GM13976 (cell line): ENCODE results near the gene EPHB2.

ENCODE experiments used
- DNase-seq: peaks from one replicate; pipeline ENCODE4 v3.0.0; 2012; ENCODE audit warnings: low spot score
- CTCF ChIP-seq: IDR thresholded peaks from 2 replicates; pipeline ENCODE4 v1.5.1; 2012; ENCODE audit warnings: borderline replicate concordance, mild to moderate bottlenecking; ENCODE audit not compliant: insufficient read depth; ENCODE audit errors: extremely low read depth, missing control alignments, control extremely low read depth
- in situ Hi-C: fragments of 300-500 bp; cut with MboI; formaldehyde crosslinking; loops from one replicate; pipeline ENCODE4 v1.12.0; 2022; ENCODE audit warnings: low sequenced_read_pairs, mixed read lengths, inconsistent platforms; ENCODE audit not compliant: unreplicated experiment

The EPHB2 gene

GRCh38 chr1:22688466-22688865, 22.2 kb upstream of the EPHB2 start:
- DNase-seq: no peak
- no peak for TF ChIP-seq CTCF
- in situ Hi-C loops: no loop called here

GRCh38 chr1:22689505-22689904, 21.1 kb upstream of the EPHB2 start:
- no peak for TF ChIP-seq CTCF
- in situ Hi-C loops: no loop called here
- no peak for DNase-seq

DNA sequence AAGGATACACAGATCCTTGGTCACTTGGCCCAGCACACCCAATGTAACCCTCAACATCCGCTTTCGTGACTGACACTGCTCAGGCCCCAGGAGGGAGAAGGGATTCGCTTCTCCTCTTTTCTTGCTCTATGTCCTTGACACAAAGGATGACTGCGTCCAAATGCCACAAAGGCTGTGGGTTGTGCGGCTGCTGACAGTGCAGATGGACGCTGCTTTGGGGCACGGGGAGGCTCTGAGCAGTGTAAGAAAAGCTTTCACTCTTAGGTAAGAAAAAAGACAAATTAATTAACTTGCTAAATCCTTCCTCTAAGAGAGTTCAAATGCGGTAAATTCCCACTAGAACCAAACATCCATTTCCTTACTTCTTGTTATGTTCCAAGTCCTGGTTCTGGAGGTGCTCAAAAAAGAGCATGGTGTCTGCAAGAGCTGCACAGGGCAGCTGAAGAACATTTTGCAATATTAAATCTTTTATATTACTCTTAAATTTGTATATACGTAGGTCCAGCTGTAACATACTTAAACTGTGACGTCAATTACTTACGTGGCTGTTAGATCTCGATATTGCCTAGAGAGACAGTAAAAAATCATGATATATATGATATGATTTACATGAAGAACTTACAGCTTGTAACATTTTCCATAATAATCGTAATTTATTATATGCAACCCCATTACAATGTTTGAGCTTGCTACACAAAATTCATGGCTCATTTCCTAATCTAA, 19.4 kb upstream of the EPHB2 start:
- DNase-seq: no peak
- in situ Hi-C loops: no loop called here
- no peak for TF ChIP-seq CTCF

- DNase-seq: no peak
- in situ Hi-C loops: no loop called here
- no peak for TF ChIP-seq CTCF
Observed at GRCh38 chr1:22694172-22694571, 16.5 kb upstream of the EPHB2 start.

DNA sequence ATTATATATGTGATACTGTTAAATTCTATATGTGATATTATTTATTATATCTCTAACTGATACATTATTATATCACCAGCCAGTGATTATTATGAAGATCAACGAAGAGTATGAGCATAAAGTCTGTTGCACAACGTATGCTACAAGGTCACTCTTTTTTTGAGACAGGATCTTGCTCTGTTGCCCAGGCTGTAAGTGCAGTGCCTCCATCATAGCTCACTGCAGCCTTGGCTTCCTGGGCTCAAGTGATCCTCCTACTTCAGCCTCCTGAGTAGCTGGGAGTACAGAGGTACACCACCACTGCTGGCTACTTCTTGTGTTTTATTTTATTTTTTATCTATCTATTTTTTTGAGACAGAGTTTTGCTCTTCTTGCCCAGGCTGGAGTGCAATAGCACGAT, 14.0 kb upstream of the EPHB2 start:
- no peak for DNase-seq
- TF ChIP-seq CTCF: no peak
- in situ Hi-C loops: no loop called here

DNA sequence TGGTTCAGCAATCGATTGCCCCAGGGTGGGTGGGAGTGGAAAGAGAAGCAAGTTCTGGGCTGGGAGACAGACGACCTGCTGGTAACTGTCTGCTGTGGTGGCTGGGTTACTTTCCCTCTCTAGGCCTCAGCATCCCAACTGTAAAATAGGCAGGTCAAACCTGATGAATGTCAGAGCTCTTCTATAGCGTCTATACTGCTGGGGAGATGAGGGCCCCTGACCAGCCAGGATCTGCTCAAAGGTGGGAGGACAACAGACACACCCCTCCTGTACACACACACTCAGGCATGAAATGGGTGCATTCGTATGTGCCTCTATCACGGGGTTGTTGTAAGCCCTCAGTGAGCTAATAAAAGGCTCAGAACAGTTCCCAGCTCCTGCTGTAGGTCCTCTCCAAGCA, 12.7 kb upstream of the EPHB2 start:
- DNase-seq: no peak
- in situ Hi-C loops: no loop called here
- TF ChIP-seq CTCF: no peak
